ENCODE results near the gene TRPV4.

DNA sequence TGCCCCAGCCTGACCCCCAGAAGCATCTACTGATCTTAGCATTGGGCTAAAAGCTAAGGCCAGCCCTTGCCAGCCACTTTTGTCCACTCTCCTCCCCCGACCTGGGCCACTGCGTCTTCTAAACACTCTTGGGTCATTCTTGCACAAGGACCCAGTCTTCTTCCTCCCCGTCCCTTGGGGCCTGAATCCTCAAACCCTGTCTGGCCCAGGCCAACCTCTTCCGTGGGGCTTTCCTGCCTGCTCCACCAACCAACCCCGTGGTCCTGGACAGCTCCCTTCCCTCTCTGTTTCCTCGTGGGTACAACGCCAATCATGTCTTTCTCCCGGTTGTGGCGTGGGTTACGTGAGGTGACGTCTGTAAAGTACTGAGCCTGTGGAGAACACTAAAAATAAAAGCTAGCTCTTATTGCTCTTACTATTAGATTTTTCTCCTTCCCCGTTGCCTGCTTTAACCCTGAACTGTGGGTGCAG lies 98.1 kb downstream of the TRPV4 start:
- TF ChIP-seq POLR2A (IDR thresholded peaks at IDR 0.05; ENCODE audit: low read depth, low read length): no peak
- TF ChIP-seq POLR2AphosphoS5 (IDR thresholded peaks at IDR 0.05; ENCODE audit: low read depth, low read length): no peak
